GM18517 (cell line): ENCODE results near the gene ABCB9.

Experiments used
- ATAC-seq: cut with Tn5 transposase; IDR thresholded peaks from one replicate; pipeline ENCODE4 v1.9.1; 2021; ENCODE audit warnings: mild to moderate bottlenecking, moderate library complexity; ENCODE audit not compliant: unreplicated experiment

Gene ABCB9

DNA sequence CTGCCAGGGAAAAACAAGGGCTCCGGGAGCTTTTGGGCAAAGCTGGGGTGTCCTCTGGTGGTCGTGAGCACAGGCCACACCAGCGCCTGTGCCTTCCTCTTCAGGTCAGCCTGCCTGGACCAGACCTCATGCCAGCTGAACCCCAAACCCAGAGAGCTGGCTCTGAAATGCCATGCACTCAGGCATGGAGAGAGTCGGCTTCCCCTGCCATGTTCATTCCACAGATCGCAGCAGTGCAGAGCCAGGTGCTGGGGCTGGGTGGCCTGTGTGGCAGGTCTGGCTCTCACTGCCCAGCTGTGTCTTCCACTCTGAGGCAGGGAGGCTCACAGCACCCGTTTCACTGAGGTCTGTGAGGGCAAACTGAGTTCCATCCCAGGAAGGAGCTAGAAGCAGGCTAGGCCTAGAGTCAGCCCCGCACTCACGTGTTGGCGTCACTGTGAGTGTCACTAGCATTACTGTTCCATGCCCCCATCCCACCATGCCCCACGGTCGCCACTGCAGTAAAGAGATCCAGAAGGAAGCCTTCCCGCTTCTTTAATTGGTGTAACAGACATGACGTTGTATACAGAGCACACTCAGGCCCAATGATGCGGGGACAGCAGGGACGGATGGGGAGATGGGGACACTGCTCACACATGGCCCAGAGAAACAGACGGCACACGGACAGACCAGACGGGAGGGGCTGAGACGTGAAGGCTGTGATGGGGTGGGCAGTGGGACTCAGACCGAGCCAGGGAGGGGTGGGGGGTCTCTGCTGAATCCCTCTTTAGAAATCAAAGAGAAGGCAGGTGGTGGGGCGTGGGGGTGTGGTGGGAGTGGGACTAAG lies 16.9 kb upstream of the ABCB9 start:
- ATAC-seq, result no peak

DNA sequence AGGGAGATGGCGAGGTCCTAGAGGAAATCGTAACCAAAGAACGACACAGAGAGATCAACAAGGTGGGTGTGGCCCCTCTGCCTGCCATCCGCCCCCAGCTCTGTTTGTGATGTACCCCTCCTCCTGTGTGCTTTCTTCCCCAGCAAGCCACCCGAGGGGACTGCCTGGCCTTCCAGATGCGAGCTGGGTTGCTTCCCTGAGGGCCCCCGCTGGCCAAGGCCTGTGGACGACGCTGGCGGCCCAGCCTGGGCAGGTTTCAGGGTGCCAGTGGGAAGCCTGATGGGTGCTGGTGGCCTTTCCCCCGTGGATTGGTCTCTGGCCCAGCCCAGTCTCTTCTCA lies 16.2 kb upstream of the ABCB9 start:
- ATAC-seq, result no peak

DNA sequence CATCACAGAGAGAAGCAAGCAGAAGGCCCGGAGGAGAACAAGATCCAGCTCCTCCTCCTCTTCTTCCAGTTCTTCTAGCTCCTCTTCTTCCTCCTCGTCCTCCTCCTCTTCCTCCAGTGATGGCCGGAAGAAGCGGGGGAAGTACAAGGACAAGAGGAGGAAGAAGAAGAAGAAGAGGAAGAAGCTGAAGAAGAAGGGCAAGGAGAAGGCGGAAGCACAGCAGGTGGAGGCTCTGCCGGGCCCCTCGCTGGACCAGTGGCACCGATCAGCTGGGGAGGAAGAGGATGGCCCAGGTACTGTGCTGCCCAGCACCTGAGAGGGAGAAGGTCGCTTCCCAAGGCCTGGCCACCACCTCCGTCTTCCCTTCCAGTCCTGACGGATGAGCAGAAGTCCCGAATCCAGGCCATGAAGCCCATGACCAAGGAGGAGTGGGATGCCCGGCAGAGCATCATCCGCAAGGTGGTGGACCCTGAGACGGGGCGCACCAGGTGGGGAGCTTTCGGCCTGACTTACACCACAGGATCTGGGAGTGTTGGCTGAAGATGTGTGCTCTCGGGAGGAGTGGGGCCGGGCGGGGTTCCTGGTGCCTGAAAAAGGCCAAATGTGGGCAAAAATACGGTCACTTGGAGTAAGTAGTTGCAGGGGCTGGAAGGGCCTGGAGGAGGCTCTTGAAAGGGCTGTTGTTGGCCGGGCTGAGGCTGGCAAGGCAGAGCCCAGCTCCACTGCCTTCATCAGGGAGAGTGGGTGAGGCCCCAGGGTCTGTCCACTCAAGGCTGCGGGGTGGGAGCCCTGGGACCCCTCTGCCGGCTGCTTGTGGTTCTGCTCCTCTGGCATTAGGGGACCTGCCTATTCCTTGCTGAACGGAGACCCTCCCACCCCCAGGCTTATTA lies 15.6 kb upstream of the ABCB9 start:
- ATAC-seq, result no peak

DNA sequence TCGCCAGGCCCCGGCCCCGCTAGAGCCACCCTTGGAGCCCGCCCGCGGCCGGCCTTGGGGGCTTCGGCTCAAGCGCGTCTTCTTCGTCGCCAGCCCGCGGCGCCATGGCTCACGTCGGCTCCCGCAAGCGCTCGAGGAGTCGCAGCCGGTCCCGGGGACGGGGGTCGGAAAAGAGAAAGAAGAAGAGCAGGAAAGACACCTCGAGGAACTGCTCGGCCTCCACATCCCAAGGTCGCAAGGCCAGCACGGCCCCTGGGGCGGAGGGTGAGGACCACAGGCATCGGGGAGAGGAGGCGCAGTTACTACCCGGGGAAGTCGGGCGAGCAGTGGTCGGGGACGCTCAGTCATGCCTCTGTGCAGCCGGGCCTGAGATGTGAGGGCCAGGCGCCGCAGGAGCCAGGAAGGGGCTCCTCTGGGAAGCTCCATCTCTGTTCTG lies 14.8 kb upstream of the ABCB9 start:
- peak; percentile 28 for ATAC-seq

DNA sequence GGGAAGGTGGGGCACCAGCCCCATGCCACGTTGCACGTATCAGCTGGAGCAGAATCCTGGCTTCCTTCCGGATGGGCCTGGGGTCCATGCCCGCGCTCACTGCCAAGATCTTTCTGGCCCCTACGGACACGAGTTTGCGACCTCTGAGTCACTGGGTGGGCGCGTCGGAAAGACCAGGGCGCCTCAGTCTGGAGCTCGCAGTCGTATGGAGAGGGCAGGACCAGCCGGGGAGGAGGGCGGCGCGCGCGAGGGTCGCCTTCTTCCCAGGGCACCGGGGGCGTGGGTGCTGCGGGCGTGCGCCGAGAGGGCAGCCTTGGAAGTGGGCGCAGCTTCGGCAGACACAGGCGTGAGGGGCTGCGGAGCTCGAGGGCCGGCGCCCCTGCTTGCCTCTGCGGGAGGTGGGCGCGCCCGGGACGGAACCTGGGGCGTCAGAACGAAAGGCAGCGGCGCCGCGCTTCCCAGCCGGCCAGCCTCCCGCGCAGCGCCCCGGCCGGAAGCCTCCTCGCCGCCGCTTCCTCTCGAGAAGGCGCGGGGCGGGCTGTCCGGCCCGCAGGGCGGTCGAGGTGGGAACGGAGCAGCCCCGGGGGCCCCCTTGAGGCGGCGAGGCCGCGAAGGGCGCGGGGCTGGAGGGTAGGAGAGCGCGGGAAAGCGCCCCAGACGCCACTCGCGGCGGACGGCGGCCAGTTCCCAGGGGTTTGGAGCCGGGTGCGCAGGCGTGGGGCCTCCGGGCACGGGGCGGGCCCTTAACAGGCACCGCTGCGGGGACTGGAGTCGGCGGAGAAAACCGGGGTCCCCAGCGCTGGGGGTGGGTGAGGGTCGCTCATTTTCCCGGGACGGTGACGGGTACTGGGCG lies 14.1 kb upstream of the ABCB9 start, which contains the start of gene ARL6IP4:
Gene ARL6IP4 (plus strand): TSS at position 499 of the 853 bp plus-strand sequence. CDS start 459 bp downstream, outside the sequence.
- ATAC-seq, result peak; percentile 43

DNA sequence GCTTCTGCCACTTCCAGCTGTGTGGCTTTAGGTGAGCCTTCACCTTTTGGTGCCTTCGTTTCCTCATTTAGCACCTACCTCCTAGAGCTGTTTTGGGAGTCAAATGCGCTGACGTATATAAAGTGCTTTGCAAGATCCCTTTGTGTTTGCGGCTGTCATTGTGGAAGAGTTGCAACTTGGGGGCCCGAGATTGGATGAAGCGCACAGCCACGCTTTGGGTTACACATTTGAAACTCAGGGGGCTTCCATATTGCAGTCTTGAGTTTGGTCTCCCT lies 13.6 kb upstream of the ABCB9 start:
- no peak for ATAC-seq

DNA sequence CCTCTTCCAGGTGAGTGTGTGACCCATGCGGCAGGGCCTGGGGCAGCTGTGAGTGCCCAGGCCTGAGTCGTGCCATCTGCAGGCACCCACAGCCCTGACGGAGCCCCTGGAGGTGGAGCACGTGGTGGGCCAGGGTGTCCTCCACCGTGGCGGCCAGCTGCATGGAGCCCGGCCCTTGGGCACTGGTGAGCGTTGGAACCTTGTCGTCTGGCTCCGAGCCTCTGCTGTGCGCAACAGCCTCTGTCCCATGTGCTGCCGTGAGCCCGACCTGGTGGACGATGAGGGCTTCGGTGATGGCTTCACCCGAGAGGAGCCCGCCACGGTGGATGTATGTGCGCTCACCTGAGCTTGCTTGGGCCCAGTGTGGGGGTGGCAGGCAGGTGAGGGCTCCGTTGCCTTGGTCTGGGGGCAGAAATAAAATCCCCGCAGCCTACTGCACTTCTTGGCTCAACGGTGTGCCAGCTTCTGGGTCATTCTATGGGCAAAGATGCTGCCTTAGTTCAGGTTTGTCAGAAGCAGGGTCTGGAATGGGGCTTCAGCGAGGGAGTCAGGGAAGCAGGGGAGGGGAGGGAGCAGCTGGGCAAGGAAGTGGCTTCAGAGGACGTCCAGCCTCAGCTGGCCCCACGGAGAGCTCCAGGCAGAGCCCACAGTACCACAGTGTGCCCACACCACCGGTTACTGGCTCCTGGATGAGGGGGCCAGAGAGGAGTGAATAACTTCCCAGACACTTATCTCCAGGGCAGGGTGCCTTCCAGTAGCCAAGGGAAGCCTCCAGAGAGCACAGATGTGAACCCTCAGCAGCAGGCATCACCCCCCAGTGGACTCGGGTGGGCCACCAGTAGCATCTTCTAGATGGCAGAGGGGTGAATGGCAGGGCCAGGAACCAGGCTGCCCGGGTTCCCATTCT lies 13.0 kb upstream of the ABCB9 start:
- ATAC-seq, result no peak

DNA sequence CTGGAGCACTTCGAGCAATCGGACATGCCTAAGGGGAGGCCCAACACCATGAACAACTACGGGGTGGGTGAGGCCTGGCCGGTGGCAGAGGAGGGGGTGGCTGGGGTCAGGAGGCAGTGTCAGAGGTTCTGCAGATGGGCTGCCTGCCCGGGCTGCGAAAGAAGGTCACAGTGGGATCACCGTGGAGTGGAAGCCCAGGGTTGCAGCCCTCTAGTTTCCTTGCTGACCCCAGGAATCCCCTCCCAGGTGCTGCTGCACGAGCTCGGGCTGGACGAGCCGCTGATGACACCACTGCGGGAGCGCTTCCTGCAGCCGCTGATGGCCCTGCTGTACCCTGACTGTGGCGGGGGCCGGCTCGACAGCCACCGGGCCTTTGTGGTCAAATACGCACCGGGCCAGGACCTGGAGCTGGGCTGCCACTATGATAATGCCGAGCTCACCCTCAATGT lies 12.3 kb upstream of the ABCB9 start:
- ATAC-seq, result no peak

DNA sequence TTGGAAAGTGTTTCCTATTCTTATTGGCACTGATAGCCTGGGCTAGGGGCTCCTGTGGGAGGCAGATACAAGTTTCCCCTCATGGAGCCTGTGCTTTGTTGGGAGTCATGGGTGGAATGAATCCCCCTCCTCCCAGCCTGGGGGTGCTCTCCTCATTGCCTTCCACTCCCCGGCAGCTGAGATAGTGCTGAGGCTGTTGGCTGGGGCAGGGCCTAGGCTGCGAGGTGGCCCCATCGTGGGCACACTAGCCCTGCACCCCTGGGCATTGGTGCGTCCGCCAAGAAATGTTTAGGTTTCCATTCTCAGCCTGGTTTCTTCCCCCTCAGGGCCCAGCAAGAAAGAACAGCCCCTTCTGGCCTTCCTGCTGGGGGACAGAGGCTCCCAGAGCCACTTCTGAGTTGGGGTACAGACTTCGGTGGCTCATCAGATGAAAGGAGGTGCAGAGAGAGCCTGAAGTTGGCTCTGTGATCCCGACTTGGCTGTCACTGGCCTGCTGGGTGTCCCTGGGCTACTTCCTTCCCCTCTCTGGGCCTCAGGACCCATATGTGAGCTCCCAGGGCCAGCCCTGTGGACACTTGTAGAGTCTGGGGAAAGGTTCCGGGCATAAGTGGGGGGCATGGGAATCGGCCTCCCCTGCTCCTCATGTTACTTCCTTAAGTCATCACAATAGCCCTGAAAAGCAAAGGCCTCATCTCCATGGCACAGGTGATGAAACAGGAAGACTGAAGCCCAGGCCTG lies 11.6 kb upstream of the ABCB9 start:
- ATAC-seq, result no peak

DNA sequence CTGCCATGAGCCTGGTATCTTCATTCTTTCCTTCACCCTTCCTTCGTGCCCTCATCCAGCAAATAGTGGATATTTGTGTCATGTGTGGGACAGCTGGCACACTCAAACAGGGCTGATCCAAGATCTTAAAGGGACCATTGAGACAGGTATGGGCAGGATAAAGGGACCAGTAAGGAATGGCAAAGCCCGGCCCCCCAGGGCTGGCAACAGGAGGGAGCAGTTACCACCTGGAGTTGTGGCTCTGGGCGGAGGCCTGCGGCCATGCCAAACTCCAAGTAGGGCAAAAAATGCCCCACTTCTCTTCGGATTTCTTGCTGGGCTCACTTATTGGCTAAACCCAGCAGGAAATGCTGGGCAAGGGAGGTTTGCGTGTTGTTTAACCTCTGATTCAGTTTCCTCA lies 10.9 kb upstream of the ABCB9 start:
- ATAC-seq, result no peak

DNA sequence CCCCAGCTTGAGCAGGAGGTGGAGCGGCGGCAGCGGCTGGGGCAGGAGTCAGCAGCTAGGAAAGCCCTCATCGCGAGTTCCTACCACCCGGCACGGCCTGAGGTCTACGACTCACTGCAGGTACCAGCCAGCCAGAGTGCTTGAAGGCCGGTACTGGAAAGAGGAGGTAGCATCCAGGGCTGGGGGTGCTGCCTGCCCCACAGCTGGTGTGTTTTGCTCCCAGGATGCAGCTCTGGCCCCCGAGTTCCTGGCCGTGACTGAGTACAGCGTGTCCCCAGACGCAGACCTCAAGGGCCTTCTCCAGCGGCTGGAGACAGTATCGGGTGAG lies 10.3 kb upstream of the ABCB9 start:
- no peak for ATAC-seq

DNA sequence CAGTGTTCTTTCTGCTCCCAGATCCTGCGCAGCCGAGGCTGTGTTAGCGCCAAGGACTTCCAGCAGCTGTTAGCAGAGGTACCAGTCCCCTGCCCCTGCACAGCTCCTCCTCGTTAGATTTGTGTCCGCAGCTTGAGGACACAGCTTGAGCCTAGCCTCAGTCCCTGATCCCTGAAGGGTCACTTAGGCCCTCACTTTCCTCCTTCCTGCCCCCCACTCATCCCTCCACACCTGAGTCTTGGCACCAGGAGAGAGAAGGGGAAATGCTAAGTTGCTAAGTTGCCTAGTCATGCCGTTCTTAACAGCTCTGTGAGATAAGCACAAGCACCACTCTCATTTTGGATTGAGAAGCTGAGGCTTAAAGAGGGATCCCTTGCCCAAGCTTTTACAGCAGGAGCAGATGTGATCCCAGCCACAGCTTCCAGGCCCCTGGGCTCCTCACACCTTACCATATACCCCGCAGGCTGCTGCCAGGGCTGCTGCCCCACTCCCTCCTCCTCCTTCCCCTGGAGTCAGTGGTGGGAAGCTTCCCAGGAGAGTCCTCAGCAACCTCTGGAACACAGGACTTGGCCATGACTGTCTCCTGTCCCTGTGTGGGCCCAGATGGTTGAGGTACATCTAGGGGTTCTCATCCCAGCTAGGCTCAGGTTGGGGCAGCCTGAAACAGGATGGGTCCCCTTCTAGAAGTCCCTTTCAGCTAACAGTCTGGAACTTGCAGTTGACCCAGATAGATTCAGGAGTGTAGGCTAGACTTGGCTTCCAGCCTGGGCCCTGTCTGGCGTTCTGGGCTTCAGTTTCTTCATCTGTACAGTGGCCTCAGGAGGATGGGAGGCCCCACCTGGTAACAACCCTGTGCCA lies 9.8 kb upstream of the ABCB9 start:
- ATAC-seq, result no peak

DNA sequence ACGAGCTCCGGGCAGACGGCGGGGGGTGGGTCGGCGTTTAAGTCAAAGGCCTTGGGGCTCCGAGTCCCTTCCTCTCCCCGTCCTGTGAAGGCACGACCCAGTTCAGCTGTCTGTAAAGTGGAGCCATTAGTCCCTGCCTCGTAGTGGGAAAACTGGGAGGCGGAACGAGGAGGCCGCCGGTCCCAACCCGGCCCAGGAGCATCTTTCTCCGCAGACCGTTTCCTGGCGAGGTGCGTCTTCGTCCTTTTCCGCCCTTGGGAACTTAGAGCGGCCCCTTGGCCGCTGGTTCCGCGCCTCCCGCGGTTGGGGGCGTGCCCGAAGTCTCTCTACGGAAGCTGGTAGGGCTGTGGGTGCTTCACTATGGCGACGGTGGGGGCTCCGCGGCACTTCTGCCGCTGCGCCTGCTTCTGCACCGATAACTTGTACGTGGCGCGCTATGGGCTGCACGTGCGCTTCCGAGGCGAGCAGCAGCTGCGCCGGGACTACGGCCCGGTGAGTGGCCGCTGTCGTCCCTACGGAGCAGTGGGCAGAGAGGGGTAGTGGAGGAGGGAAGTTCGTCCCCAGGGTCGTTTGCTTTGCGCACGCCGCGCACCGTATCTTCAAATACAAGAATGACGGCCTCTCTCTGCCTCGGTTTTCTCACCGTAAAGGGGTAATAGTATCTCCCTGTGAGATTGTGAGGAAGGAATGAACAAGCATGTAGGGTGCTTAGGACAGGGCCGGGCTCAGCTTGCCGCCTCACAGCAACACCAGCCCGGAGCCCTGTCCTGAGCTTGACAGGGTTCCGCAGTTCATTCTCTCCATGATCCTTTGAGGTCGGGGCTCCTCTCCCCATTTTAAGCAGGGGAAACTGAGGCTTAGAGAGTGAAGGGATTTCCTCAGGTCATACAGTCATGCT lies 8.9 kb upstream of the ABCB9 start, which contains the start of gene OGFOD2:
Gene OGFOD2 (plus strand): TSS at position 353 of the 898 bp plus-strand sequence. CDS start 8 bp downstream, at position 361.
- peak; percentile 61 for ATAC-seq

DNA sequence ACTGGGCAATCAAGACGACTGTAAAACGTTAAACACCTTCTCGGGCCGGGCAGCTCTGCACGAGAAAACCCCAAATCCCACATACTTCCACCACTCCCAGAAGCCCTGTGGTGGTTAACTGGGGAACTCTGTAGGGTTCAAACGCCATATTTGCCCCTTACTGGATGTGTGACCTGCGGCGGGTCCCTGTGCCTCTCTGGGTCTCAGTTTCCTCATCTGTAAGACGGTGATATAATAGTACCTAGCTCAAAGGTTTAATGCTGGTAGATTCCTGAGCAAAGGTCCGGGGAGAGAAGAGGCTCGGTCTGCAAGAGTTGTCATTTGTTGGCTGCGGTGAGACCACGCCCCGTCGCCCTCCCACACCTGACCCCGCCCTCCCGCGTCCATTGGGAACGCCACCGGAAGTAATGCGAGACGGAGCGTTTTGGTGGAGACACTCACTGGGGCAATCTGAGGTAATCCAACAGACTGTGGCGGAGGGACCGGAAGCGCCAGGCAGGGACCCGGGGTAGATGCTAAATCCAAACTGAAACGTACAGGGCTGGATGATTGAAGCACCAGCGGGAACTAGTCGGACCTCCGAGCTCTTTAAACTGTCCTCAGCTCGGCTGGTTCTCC lies 8.1 kb upstream of the ABCB9 start:
- peak; percentile 78 for ATAC-seq

DNA sequence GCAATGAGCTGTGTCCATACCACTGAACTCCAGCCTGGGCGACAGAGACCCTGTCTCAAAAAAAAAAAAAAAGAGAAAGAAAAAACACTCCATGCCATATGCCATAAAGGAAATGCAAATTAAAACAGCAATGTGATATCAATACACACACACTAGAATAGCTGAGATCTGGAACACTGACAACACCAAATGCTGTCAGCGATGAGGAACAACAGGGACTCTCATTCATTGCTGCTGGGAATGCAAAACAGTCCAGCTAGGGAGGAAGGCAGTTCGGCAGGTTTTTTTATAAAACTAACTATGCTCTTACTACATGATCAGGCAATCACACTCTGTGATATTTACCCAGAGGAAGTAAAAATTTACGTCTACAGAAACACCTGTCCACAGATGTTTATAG lies 3.4 kb upstream of the ABCB9 start:
- no peak for ATAC-seq

DNA sequence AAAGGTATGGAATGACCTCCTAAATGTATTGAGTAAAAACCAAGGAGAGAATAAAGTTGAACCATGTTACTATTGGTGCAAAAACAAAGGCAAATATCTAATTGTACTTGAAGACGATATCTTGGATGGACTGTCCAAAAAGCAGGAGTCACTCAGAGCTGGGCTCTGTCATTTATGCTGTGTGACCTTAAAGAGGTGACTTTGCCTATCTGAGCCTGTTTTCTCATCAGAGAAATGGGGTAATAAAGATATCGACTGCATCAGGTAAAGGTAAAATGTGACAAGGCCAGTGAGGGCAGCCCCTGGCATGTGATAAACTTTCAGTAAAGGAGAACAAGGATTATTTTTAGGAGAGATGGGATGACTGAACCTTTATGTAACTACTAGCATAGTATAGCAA lies 1.8 kb upstream of the ABCB9 start:
- no peak for ATAC-seq
